Ovary (tissue), 9 donors: Measurements from ENCODE around the gene NLK. TPM values are rescaled to one million over a fixed set of nuclear protein-coding genes. Genes with fewer than 3 reads are reported as not detected.

Experiments
- DNase-seq, 5 donors: peaks; one replicate each; pipeline ENCODE4 v3.0.0-alpha.2; 2019 to 2020
- H3K27ac ChIP-seq, 2 donors: fragments of 200-600 bp; one replicate each; pipeline versions ENCODE4 v1.5.1 to v1.8.0; 2019 to 2022
- H3K27me3 ChIP-seq: fragments of 200-600 bp; one replicate; pipeline ENCODE4 v1.8.0; 2022
- H3K36me3 ChIP-seq: fragments of 200-600 bp; sonication (generic); one replicate; pipeline ENCODE4 v1.5.1; 2019
- H3K4me1 ChIP-seq: one replicate; pipeline ENCODE4 v1.8.1; 2013; ENCODE audit warnings: mild to moderate bottlenecking, moderate library complexity; ENCODE audit not compliant: insufficient read depth
- H3K4me3 ChIP-seq: fragments of 200-600 bp; sonication (generic); one replicate; pipeline ENCODE4 v1.5.1; 2017
- H3K9me3 ChIP-seq, 2 donors: fragments of 200-600 bp in 1 of 2; sonication (generic) in 1 of 2; one replicate each; pipeline versions ENCODE4 v1.5.1 to v1.8.1; 2013 to 2019; ENCODE audit warnings: mild to moderate bottlenecking in 1 of 2, moderate library complexity in 1 of 2
- CTCF ChIP-seq, 3 donors: fragments of 450-650 bp in 2 of 3; fragments of 200-600 bp in 1 of 3; IDR thresholded peaks; one replicate each; pipeline versions ENCODE4 v1.5.1 to v1.8.0; 2016 to 2022; ENCODE audit warnings: antibody characterized with exemption in 3 of 3, mild to moderate bottlenecking in 1 of 3
- EP300 ChIP-seq: sonication (generic); formaldehyde crosslinking; IDR thresholded peaks from one replicate; pipeline ENCODE4 v1.6.1; 2017; ENCODE audit warnings: antibody characterized with exemption
- POLR2A ChIP-seq: fragments of 450-650 bp; IDR thresholded peaks from one replicate; pipeline ENCODE4 v1.6.1; 2017; ENCODE audit warnings: antibody characterized with exemption, mild to moderate bottlenecking, moderate library complexity
- WGBS, 3 donors: extraction: QIAGEN DNeasy Blood & Tissue Kit in 1 of 3; methylation state at CpG; one replicate each; pipeline versions ENCODE4 v1.1.5 to v1.1.7; 2013 to 2017; 5-methylcytosine and 5-hydroxymethylcytosine counted together
- intact Hi-C, 4 donors: fragments of 100-400 bp; cut with DNase I; formaldehyde crosslinking; loops; one replicate each; pipeline versions ENCODE4 v1.11.0 to v1.15.1; 2022 to 2023
- polyA plus RNA-seq, 2 donors: library from polyadenylated mRNA; stranded (reverse); fragments of 200-250 nt in 1 of 2; fragments of 350-450 nt in 1 of 2; fragmentation: Illumina TruSeq in 1 of 2; extraction: RNeasy Lipid Tissue Mini Kit (QIAGEN cat#74804) in 1 of 2; gene quantifications; one replicate each; pipeline ENCODE4 v1.2.3, GENCODE V29; 2013 to 2014
- total RNA-seq, 7 donors: library from RNA; depleted of rRNA in 2 of 7; stranded (reverse); fragments of >200 nt in 2 of 7; fragmentation: NEBNext Ultra II Directional in 3 of 7; extraction: Animal tissue kit (Norgen Biotek cat#: 25700) in 3 of 7; gene quantifications; one replicate each; pipeline versions ENCODE4 v1.1.0 to v1.2.4, GENCODE V29; 2016 to 2023
- donor health status: DM: no; HTN: no; CAD: no; lungs with moderate emphysema.
- donor health status: DM: no; HTN: no; CAD: no.
- donor health status: Bipolar disorder and iron deficiency.
- donor health status: DM: yes; HTN: yes; CAD: no.
- donor health status: DM: no; HTN: no; CAD: no.
- donor health status: DM: yes; HTN: yes; CAD: no.

NLK gene
- total and polyA plus RNA-seq, 9 donors = 7.3 to 15.6 (median 12.3) TPM

GRCh38 chr17:28018439-28019070 lies 23.9 kb upstream of the NLK start:
- no peak for DNase-seq
- TF ChIP-seq POLR2A (no peak), EP300 (no peak), CTCF (IDR thresholded peaks at IDR 0.05) (no peak)
- H3K4me1 ChIP-seq = peaks cover 2% of the 10 kb centered on the region
- H3K27ac ChIP-seq = no peak overlapping the region
- no peaks in the 10 kb centered on the region for H3K27me3 ChIP-seq
- H3K36me3 ChIP-seq = no peaks in the 10 kb centered on the region
- intact Hi-C loops = loop anchor here in 1 of 4 donors (5.0 kb wide), 1 partner anchor 236 kb away; no protein-coding TSS in a partner anchor
- WGBS, 3 donors = 30 to 48% (median 39%) methylated on average over 4 of the region's 4 CpGs
- H3K9me3 ChIP-seq = no peaks in the 10 kb centered on the region
- no peak overlapping the region for H3K4me3 ChIP-seq

GRCh38 chr17:28020515-28020914 lies 22.0 kb upstream of the NLK start:
- Histone ChIP-seq H3K4me1 (peaks cover 2% of the 10 kb centered on the region), H3K27ac (no peak overlapping the region), H3K9me3 (no peaks in the 10 kb centered on the region), H3K4me3 (no peak overlapping the region), H3K27me3 (no peaks in the 10 kb centered on the region), H3K36me3 (no peaks in the 10 kb centered on the region)
- TF ChIP-seq EP300 (no peak), POLR2A (no peak), CTCF (IDR thresholded peaks at IDR 0.05) (no peak)
- WGBS, 3 donors = 64% methylated on average over 1 of the region's 1 CpG
- intact Hi-C loops = no loop called here
- DNase-seq = no peak

- WGBS, 3 donors = 91 to 93% (median 93%) methylated on average over 1 of the region's 1 CpG
- intact Hi-C loops = no loop called here
Measured at GRCh38 chr17:28029044-28029443, 13.4 kb upstream of the NLK start.

GRCh38 chr17:28030386-28030785 lies 12.1 kb upstream of the NLK start:
- intact Hi-C loops = loop anchor here in 1 of 4 donors (10.0 kb wide), 1 partner anchor 294 kb away; no protein-coding TSS in a partner anchor
- no peaks in the 10 kb centered on the region for H3K27me3 ChIP-seq

More at GRCh38 chr17:28029044-28029443, 13.4 kb upstream of the NLK start:
- Histone ChIP-seq H3K27me3 (no peaks in the 10 kb centered on the region), H3K4me3 (no peak overlapping the region), H3K36me3 (no peaks in the 10 kb centered on the region), H3K9me3 (no peaks in the 10 kb centered on the region), H3K4me1 (no peaks in the 10 kb centered on the region), H3K27ac (no peak overlapping the region)
- TF ChIP-seq CTCF (IDR thresholded peaks at IDR 0.05) = no peak
- no peak for TF ChIP-seq POLR2A
- TF ChIP-seq EP300 = no peak
- DNase-seq = no peak

More at GRCh38 chr17:28030386-28030785, 12.1 kb upstream of the NLK start:
- no peaks in the 10 kb centered on the region for H3K36me3 ChIP-seq
- H3K4me1 ChIP-seq = no peaks in the 10 kb centered on the region
- no peaks in the 10 kb centered on the region for H3K9me3 ChIP-seq
- no peak for DNase-seq
- H3K27ac ChIP-seq = no peak overlapping the region
- H3K4me3 ChIP-seq = no peak overlapping the region
- TF ChIP-seq POLR2A (no peak), CTCF (IDR thresholded peaks at IDR 0.05) (no peak), EP300 (no peak)
- 79 to 86% (median 85%) methylated on average over 3 of the region's 3 CpGs for WGBS, 3 donors
